Ovary (tissue), 9 donors: ENCODE measurements around the gene CAPN1. TPM values are rescaled to one million over a fixed set of nuclear protein-coding genes. Genes with fewer than 3 reads are reported as not detected.
A peak's percentile ranks its signal among the peaks of the same experiment; 100 is the strongest.

ENCODE experiments used
- DNase-seq, 5 donors: peaks; one replicate each; pipeline ENCODE4 v3.0.0-alpha.2; 2019 to 2020
- H3K27ac ChIP-seq, 2 donors: fragments of 200-600 bp; one replicate each; pipeline versions ENCODE4 v1.5.1 to v1.8.0; 2019 to 2022
- H3K27me3 ChIP-seq: fragments of 200-600 bp; one replicate; pipeline ENCODE4 v1.8.0; 2022
- H3K36me3 ChIP-seq: fragments of 200-600 bp; sonication (generic); one replicate; pipeline ENCODE4 v1.5.1; 2019
- H3K4me1 ChIP-seq: one replicate; pipeline ENCODE4 v1.8.1; 2013; ENCODE audit warnings: mild to moderate bottlenecking, moderate library complexity; ENCODE audit not compliant: insufficient read depth
- H3K4me3 ChIP-seq: fragments of 200-600 bp; sonication (generic); one replicate; pipeline ENCODE4 v1.5.1; 2017
- H3K9me3 ChIP-seq, 2 donors: fragments of 200-600 bp in 1 of 2; sonication (generic) in 1 of 2; one replicate each; pipeline versions ENCODE4 v1.5.1 to v1.8.1; 2013 to 2019; ENCODE audit warnings: mild to moderate bottlenecking in 1 of 2, moderate library complexity in 1 of 2
- EP300 ChIP-seq: sonication (generic); formaldehyde crosslinking; IDR thresholded peaks from one replicate; pipeline ENCODE4 v1.6.1; 2017; ENCODE audit warnings: antibody characterized with exemption
- POLR2A ChIP-seq: fragments of 450-650 bp; IDR thresholded peaks from one replicate; pipeline ENCODE4 v1.6.1; 2017; ENCODE audit warnings: antibody characterized with exemption, mild to moderate bottlenecking, moderate library complexity
- WGBS, 3 donors: extraction: QIAGEN DNeasy Blood & Tissue Kit in 1 of 3; methylation state at CpG; one replicate each; pipeline versions ENCODE4 v1.1.5 to v1.1.7; 2013 to 2017; 5-methylcytosine and 5-hydroxymethylcytosine counted together
- intact Hi-C, 4 donors: fragments of 100-400 bp; cut with DNase I; formaldehyde crosslinking; loops; one replicate each; pipeline versions ENCODE4 v1.11.0 to v1.15.1; 2022 to 2023
- polyA plus RNA-seq, 2 donors: library from polyadenylated mRNA; stranded (reverse); fragments of 200-250 nt in 1 of 2; fragments of 350-450 nt in 1 of 2; fragmentation: Illumina TruSeq in 1 of 2; extraction: RNeasy Lipid Tissue Mini Kit (QIAGEN cat#74804) in 1 of 2; gene quantifications; one replicate each; pipeline ENCODE4 v1.2.3, GENCODE V29; 2013 to 2014
- total RNA-seq, 7 donors: library from RNA; depleted of rRNA in 2 of 7; stranded (reverse); fragments of >200 nt in 2 of 7; fragmentation: NEBNext Ultra II Directional in 3 of 7; extraction: Animal tissue kit (Norgen Biotek cat#: 25700) in 3 of 7; gene quantifications; one replicate each; pipeline versions ENCODE4 v1.1.0 to v1.2.4, GENCODE V29; 2016 to 2023
- TF ChIP-seq, protein P1 (sequence below), 3 donors: fragments of 450-650 bp in 2 of 3; fragments of 200-600 bp in 1 of 3; IDR thresholded peaks; one replicate each; pipeline versions ENCODE4 v1.5.1 to v1.8.0; 2016 to 2022; ENCODE audit warnings: antibody characterized with exemption in 3 of 3, mild to moderate bottlenecking in 1 of 3
- donor health status: DM: no; HTN: no; CAD: no; lungs with moderate emphysema.
- donor health status: DM: no; HTN: no; CAD: no.
- donor health status: Bipolar disorder and iron deficiency.
- donor health status: DM: yes; HTN: yes; CAD: no.
- donor health status: DM: no; HTN: no; CAD: no.
- donor health status: DM: yes; HTN: yes; CAD: no.

CAPN1 gene
- total and polyA plus RNA-seq, 9 donors: 20.0 to 178 (median 124) TPM

- 62 to 77% (median 65%) methylated on average over 5 of the region's 5 CpGs for WGBS, 3 donors
- Histone ChIP-seq H3K27me3 (no peaks in the 10 kb centered on the region), H3K4me1 (no peaks in the 10 kb centered on the region), H3K36me3 (no peaks in the 10 kb centered on the region), H3K9me3 (no peaks in the 10 kb centered on the region), H3K4me3 (no peak overlapping the region), H3K27ac (no peak overlapping the region)
- intact Hi-C loops: no loop called here
- peak in 1 of 5 donors; percentile 4 for DNase-seq
- TF ChIP-seq POLR2A: no peak
- no peak for TF ChIP-seq EP300
- TF ChIP-seq, protein P1, sequence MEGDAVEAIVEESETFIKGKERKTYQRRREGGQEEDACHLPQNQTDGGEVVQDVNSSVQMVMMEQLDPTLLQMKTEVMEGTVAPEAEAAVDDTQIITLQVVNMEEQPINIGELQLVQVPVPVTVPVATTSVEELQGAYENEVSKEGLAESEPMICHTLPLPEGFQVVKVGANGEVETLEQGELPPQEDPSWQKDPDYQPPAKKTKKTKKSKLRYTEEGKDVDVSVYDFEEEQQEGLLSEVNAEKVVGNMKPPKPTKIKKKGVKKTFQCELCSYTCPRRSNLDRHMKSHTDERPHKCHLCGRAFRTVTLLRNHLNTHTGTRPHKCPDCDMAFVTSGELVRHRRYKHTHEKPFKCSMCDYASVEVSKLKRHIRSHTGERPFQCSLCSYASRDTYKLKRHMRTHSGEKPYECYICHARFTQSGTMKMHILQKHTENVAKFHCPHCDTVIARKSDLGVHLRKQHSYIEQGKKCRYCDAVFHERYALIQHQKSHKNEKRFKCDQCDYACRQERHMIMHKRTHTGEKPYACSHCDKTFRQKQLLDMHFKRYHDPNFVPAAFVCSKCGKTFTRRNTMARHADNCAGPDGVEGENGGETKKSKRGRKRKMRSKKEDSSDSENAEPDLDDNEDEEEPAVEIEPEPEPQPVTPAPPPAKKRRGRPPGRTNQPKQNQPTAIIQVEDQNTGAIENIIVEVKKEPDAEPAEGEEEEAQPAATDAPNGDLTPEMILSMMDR (IDR thresholded peaks at IDR 0.05): no peak
Measured at GRCh38 chr11:65159012-65159411, 22.7 kb upstream of the CAPN1 start.

DNA sequence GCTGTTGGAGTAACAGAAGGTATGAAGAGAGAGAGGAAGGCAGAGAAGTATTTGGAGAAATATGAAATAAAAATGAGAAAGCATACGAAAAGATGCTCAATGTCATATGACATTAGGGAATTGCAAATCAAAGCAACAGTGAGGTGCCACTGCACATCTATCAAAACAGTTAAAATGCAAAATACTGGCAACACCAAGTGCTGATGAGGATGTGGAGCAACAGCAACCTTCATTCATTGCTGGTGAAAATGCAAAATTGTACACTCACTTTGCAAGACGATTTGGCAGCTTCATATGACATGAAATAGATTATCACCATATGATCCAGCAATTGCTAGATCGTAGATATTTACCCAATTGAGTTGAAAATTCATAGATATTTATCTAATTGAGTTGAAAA, 21.1 kb upstream of the CAPN1 start:
- H3K9me3 ChIP-seq: no peaks in the 10 kb centered on the region
- H3K27ac ChIP-seq: no peak overlapping the region
- 72 to 79% (median 76%) methylated on average over 3 of the region's 3 CpGs for WGBS, 3 donors
- intact Hi-C loops: no loop called here
- TF ChIP-seq POLR2A (no peak), EP300 (no peak)
- TF ChIP-seq, protein P1 (IDR thresholded peaks at IDR 0.05): no peak
- DNase-seq: no peak
- H3K4me1 ChIP-seq: no peaks in the 10 kb centered on the region
- H3K4me3 ChIP-seq: no peak overlapping the region
- H3K36me3 ChIP-seq: no peaks in the 10 kb centered on the region
- H3K27me3 ChIP-seq: no peaks in the 10 kb centered on the region

DNA sequence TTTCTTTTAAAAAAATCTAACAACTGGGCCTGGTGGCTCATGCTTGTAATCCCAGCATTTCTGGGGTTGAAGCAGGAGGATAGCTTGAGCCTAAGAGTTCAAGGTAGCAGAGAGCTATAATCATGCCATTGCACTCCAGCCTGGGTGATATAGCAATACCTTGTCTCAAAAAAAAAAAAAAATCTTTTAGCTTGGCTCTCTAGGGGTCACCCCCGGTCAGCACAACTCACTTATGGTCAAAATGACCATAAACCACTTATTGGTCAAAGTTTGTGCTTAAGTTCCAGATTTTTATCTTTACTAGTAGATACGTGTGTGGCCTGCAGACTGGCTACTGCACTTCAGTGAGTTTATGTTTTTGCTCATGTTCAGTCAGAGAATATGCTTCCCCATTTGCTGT, 18.0 kb upstream of the CAPN1 start:
- peak in 1 of 5 donors; percentile 2 for DNase-seq
- Histone ChIP-seq H3K9me3 (no peaks in the 10 kb centered on the region), H3K27ac (no peak overlapping the region), H3K36me3 (no peaks in the 10 kb centered on the region), H3K27me3 (no peaks in the 10 kb centered on the region), H3K4me1 (peaks cover 3% of the 10 kb centered on the region), H3K4me3 (no peak overlapping the region)
- no peak for TF ChIP-seq EP300
- no peak for TF ChIP-seq POLR2A
- TF ChIP-seq, protein P1 (IDR thresholded peaks at IDR 0.05): no peak
- intact Hi-C loops: no loop called here
- WGBS, 3 donors: 78 to 87% (median 83%) methylated on average over 2 of the region's 2 CpGs

DNA sequence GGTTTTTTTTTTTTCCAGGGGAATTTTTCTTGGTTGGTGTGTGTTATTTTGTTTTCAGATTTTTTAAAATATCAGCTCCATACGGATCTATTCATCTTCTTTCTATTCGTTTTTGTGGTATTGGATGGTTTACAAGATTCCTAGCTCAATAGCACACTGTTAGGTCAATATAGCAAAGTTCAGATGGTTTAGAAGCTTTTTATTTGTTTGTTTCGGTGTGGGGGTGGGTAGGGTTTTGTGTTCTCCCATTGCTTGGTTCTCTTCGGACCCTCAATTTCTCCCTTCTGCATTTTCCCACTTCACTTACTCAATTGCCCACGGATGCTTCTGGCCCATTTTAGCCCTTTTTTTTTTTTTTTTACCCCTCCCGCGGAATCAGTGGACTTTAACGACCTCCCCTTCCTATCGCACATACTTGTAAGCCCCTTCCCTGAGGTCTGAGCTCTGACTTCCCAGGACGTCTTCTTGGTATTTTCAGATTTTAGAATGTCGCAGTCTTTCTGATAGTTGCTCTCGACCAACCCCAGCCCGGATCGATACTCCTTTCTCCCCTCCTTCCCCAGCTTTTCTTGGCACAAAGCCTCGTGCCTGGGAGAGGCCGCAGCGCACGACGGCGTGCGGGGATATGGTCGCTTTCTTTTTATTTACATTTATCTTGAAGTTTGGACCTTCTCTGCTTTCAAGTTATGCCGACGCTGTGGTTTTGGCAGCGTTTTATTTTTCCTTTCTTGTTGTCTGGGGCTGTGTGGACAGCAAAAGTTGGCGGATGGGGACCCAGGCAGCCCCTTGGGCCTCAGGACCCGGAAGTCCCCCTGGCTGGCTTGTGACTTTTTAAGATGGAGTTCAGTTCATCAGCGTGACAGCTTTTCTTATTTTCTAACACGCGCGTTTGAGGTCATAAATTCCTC, 16.1 kb upstream of the CAPN1 start:
- WGBS, 3 donors: 17 to 27% (median 24%) methylated on average over 31 of the region's 31 CpGs
- no peak overlapping the region for H3K27ac ChIP-seq
- peak overlapping the region; percentile 2 for H3K4me3 ChIP-seq
- TF ChIP-seq EP300 (no peak), POLR2A (no peak)
- TF ChIP-seq, protein P1 (IDR thresholded peaks at IDR 0.05): no peak
- no peaks in the 10 kb centered on the region for H3K36me3 ChIP-seq
- intact Hi-C loops: no loop called here
- H3K4me1 ChIP-seq: peaks cover 3% of the 10 kb centered on the region
- no peaks in the 10 kb centered on the region for H3K9me3 ChIP-seq
- no peaks in the 10 kb centered on the region for H3K27me3 ChIP-seq
- no peak for DNase-seq
